Right ventricle myocardium superior (tissue), 1 donor: ENCODE measurements around the gene STAP2. TPM values are rescaled to one million over a fixed set of nuclear protein-coding genes. Genes with fewer than 3 reads are reported as not detected.
"Not testable (repeated sequence)": the region's sequence is repeated elsewhere in the genome, so short reads cannot be mapped to it uniquely, and the experiment has no call there.

Source experiments
- ATAC-seq: fragments of 200-7000 bp; cut with Tn5 transposase; one replicate; pipeline ENCODE4 v1.9.1; 2020; ENCODE audit warnings: mild to moderate bottlenecking; ENCODE audit not compliant: poor library complexity
- DNase-seq: peaks from one replicate; pipeline ENCODE4 v3.0.0-alpha.2; 2020
- intact Hi-C: fragments of 100-400 bp; cut with DNase I; formaldehyde crosslinking; loops from one replicate; pipeline ENCODE4 v1.11.2; 2022
- total RNA-seq: library from RNA; stranded (reverse); fragmentation: NEBNext Ultra II Directional; extraction: Animal tissue kit (Norgen Biotek cat#: 25700); gene quantifications from one replicate; pipeline ENCODE4 v1.2.1, GENCODE V29; 2021
- donor health status: DM: no; HTN: yes; CAD: no; lungs with severe emphysema.

Gene STAP2
- total RNA-seq, 1 donor from 2014 or later, result 1.6 TPM

GRCh38 chr19:4288091-4288777, 50.4 kb downstream of the STAP2 start:
- DNase-seq (no peak), ATAC-seq (no peak)
- intact Hi-C loops, result no loop called here

DNA sequence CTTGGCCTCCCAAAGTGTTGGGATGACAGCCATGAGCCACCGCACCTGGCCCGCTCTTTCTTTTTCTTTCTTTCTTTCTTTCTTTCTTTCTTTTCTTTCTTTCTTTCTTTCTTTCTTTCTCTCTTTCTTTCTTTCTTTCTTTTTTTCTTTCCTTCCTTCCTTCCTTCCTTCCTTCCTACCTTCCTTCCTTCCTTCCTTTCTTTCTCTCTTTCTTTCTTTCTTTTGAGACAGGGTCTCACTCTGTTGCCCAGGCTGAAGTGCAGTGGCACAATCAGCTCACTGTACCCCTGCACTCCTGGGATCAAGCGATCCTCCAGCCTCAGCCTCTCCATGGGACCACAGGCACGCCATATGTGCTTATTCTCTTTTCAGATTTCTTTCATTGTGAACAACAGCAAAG, 52.5 kb downstream of the STAP2 start:
- intact Hi-C loops, ATAC-seq, DNase-seq: not testable (repeated sequence)

GRCh38 chr19:4284974-4285373, 53.7 kb downstream of the STAP2 start:
- DNase-seq (no peak), ATAC-seq (no peak)
- intact Hi-C loops, result no loop called here

GRCh38 chr19:4284176-4284958, 54.3 kb downstream of the STAP2 start:
- ATAC-seq (no peak), DNase-seq (no peak)
- intact Hi-C loops, result no loop called here

DNA sequence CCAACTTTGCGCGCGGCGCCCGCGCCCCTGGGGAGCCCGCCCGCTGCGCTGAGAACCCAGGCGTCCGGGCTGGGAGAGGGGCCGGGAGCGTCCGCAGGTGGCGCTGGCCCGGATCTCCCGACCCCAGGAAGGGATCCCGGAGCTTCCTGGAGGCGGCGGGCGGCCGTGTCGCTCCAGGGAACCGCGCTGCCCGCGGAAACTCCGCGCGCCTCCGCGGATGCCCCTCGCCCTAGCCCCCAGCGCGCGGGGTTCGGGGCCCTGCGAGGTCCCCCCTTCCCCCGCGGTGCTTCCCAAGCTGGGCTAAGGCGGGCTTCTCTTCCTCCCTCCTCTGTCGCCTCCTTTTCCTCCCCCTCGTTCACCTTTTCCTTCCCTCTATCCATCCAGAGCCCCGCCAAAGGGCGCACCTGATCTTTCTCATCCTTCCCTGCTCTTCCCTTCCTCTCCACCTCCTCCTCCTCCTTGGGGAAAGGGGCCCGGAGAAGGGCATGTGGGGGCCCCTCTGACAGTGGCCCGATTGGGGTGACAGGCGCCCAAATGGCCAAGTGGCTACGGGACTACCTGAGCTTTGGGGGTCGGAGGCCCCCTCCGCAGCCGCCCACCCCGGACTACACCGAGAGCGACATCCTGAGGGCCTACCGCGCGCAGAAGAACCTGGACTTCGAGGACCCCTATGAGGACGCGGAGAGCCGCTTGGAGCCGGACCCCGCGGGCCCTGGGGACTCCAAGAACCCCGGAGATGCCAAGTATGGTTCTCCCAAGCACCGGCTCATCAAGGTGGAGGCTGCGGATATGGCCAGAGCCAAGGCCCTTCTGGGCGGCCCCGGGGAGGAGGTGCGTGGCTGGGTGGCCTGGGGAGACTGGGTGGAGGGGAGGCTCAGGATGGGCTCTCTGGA, 58.9 kb downstream of the STAP2 start:
- DNase-seq, result no peak
- ATAC-seq, result no peak
- intact Hi-C loops, result no loop called here

- ATAC-seq (no peak), DNase-seq (no peak)
- intact Hi-C loops, result no loop called here
Observed at GRCh38 chr19:4279267-4279529, 59.4 kb downstream of the STAP2 start.

GRCh38 chr19:4278419-4279266, 60.0 kb downstream of the STAP2 start, which contains the start of gene SHD:
TSS of gene SHD (plus strand) at chr19:4279266. CDS start at chr19:4280064, 798 bp downstream.
- ATAC-seq (no peak), DNase-seq (no peak)
- intact Hi-C loops, result no loop called here

DNA sequence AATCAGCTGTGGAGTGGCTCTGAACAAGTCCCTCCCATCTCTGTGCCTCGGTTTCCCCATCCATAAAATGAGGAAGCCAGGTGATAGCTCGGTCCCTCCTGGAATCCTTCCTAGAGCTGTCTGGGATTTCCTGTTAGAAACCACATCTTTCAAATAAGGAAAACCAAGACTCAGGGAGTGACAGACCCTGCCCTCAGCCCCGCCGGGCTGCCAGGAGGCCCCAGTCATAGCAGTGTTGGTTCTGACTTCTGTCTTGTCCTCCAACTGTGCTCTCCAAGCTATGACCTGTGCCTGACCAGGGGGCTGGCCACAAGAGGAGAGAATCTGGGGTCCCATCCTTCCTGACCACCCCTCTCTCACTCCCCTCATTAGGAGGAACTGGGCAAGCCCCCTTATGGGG, 60.6 kb downstream of the STAP2 start:
- intact Hi-C loops, result no loop called here
- DNase-seq, result no peak
- ATAC-seq, result no peak

DNA sequence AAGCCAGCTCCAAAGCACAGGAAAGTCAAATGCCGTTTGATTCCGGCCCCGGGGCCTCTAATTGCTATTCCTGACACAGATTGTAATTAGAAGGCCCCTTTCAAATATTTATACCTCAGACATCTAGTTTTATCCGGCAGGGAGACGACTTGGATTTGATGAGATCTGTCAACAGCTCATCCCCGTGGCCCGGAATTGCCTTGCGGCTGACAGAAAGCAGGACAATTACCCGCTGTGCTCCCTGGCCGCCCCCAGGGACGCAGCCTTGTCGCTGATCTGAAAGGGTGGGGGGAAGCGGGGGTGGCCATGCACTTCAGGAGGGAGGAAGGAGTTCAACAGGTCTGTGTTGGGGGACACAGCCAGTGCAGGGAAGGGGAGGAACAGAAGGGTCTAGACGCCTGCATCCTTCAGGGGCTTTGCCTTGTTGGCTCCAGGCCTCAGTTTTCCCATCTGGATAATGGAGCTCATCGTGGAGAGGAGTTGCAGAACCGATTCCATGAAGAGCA, 61.4 kb downstream of the STAP2 start:
- ATAC-seq (no peak), DNase-seq (no peak)
- intact Hi-C loops, result no loop called here

DNA sequence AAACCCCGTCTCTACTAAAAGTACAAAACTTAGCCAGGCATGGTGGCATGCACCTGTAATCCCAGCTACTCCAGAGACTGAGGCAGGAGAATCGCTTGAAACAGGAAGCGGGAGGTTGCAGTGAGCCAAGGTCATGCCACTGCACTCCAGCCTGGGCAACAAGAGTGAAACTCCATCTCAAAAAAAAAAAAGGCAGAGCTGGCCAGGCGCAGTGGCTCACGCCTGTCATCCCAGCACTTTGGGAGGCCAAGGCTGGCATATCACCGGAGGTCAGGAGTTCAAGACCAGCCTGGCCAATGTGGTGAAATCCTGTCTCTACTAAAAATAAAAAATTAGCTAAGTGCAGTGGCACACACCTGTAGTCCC, 64.3 kb downstream of the STAP2 start:
- intact Hi-C loops, DNase-seq, ATAC-seq: not testable (repeated sequence)

Other genes starting within 250 kb of the STAP2 start
- 136 TPM for gene MAP2K2, start 214.7 kb downstream of the STAP2 start, total RNA-seq
- gene CREB3L3, start 185.2 kb downstream of the STAP2 start, total RNA-seq, result not detected
- 9.4 TPM for gene SIRT6, start 156.3 kb downstream of the STAP2 start, total RNA-seq
- gene ANKRD24, start 156.1 kb downstream of the STAP2 start, total RNA-seq, result 0.08 TPM
- 0.51 TPM for gene EBI3, start 109.3 kb downstream of the STAP2 start, total RNA-seq
- gene YJU2, start 91.7 kb downstream of the STAP2 start, total RNA-seq, result 7.8 TPM
- gene SHD, start 59.6 kb downstream of the STAP2 start, total RNA-seq, result not detected
- 0.24 TPM for gene TMIGD2, start 36.4 kb downstream of the STAP2 start, total RNA-seq
- gene FSD1, start 34.2 kb downstream of the STAP2 start, total RNA-seq, result not detected
- 16.6 TPM for gene MPND, start 4.7 kb upstream of the STAP2 start, total RNA-seq
- 18.6 TPM for gene SH3GL1, start 61.7 kb upstream of the STAP2 start, total RNA-seq
- 5.4 TPM for gene CHAF1A, start 63.8 kb upstream of the STAP2 start, total RNA-seq
- gene UBXN6, start 119.0 kb upstream of the STAP2 start, total RNA-seq, result 120 TPM
- 27.8 TPM for gene HDGFL2, start 133.5 kb upstream of the STAP2 start, total RNA-seq
- 239 TPM for gene PLIN4, start 179.7 kb upstream of the STAP2 start, total RNA-seq
- 64.6 TPM for gene PLIN5, start 196.4 kb upstream of the STAP2 start, total RNA-seq
- gene LRG1, start 201.2 kb upstream of the STAP2 start, total RNA-seq, result 0.22 TPM
- gene SEMA6B, start 220.9 kb upstream of the STAP2 start, total RNA-seq, result 15.0 TPM